Left lung (tissue), 10 donors: ENCODE results near the gene CES4A. TPM values are rescaled to one million over a fixed set of nuclear protein-coding genes. Genes with fewer than 3 reads are reported as not detected.
"Not testable (repeated sequence)": the region's sequence is repeated elsewhere in the genome, so short reads cannot be mapped to it uniquely, and the experiment has no call there.

Experiments used
- ATAC-seq: fragments of 200-7000 bp; cut with Tn5 transposase; one replicate; pipeline ENCODE4 v1.9.1; 2020; ENCODE audit warnings: moderate library complexity
- DNase-seq, 4 donors: peaks; one replicate each; pipeline ENCODE4 v3.0.0-alpha.2; 2013 to 2020
- H3K27ac ChIP-seq, 2 donors: fragments of 200-600 bp; sonication (generic) in 1 of 2; one replicate each; pipeline versions ENCODE4 v1.5.0 to v1.8.0; 2020 to 2021
- H3K27me3 ChIP-seq, 2 donors: fragments of 200-600 bp; sonication (generic) in 1 of 2; one replicate each; pipeline versions ENCODE4 v1.5.0 to v1.8.0; 2020 to 2021
- H3K36me3 ChIP-seq, 2 donors: fragments of 200-600 bp; sonication (generic) in 1 of 2; one replicate each; pipeline versions ENCODE4 v1.5.0 to v1.8.0; 2020 to 2021
- H3K4me1 ChIP-seq, 2 donors: fragments of 200-600 bp; one replicate each; pipeline ENCODE4 v1.8.0; 2021
- H3K4me3 ChIP-seq, 2 donors: fragments of 200-600 bp; sonication (generic) in 1 of 2; one replicate each; pipeline versions ENCODE4 v1.5.0 to v1.8.0; 2020 to 2021; ENCODE audit warnings: mild to moderate bottlenecking in 1 of 2
- H3K9me3 ChIP-seq, 2 donors: fragments of 200-600 bp; sonication (generic) in 1 of 2; one replicate each; pipeline versions ENCODE4 v1.5.0 to v1.8.0; 2020 to 2021
- intact Hi-C, 2 donors: fragments of 100-400 bp; cut with DNase I; formaldehyde crosslinking; loops; one replicate each; pipeline versions ENCODE4 v1.11.2 to v1.14.2; 2022
- polyA plus RNA-seq, 6 donors: library from polyadenylated mRNA; unstranded; fragments of 120-200 nt; gene quantifications; one replicate each; pipeline ENCODE4 v1.2.1, GENCODE V29; 2013; ENCODE audit not compliant: insufficient read length in 6 of 6
- total RNA-seq, 2 donors: library from RNA; stranded (reverse); fragmentation: NEBNext Ultra II Directional; extraction: Animal tissue kit (Norgen Biotek cat#: 25700); gene quantifications; one replicate each; pipeline ENCODE4 v1.2.1, GENCODE V29; 2021
- TF ChIP-seq, protein P1 (sequence below), 2 donors: fragments of 200-600 bp; sonication (generic) in 1 of 2; IDR thresholded peaks; one replicate each; pipeline versions ENCODE4 v1.5.0 to v1.8.0; 2021; ENCODE audit warnings: antibody characterized with exemption in 2 of 2
- donor health status: DM: no; HTN: yes; CAD: no.
- donor health status: DM: no; HTN: no; CAD: no.

The CES4A gene
- total and polyA plus RNA-seq, 8 donors, result 6.1 to 14.3 (median 8.0) TPM

DNA sequence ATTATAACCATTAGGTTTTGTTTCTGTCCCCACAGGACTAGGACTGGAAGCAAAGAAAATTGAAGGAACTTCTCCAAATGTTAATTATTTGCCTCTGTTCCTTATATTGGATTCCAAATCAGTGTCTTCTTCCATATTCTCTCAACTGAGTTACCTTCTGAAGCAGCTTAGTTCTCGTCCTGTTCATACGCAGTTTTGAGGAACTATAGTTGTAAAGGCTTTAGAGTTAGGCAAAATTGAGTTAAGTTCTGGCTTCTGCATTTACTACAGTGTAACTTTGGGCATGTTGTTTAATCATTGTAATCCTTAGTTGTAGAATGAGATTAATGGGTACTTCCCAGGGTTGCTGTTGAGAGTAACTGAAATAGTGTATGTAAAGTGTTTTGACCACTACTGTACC is 51.8 kb downstream of the CES4A start:
- Histone ChIP-seq H3K27ac (no peak overlapping the region), H3K4me3 (no peak overlapping the region), H3K9me3 (no peaks in the 10 kb centered on the region), H3K4me1 (peaks cover 6 to 16% of the 10 kb centered on the region in 2 donors), H3K27me3 (no peaks in the 10 kb centered on the region), H3K36me3 (peaks cover 0 to 20% of the 10 kb centered on the region in 2 donors)
- intact Hi-C loops, result no loop called here
- TF ChIP-seq, protein P1, sequence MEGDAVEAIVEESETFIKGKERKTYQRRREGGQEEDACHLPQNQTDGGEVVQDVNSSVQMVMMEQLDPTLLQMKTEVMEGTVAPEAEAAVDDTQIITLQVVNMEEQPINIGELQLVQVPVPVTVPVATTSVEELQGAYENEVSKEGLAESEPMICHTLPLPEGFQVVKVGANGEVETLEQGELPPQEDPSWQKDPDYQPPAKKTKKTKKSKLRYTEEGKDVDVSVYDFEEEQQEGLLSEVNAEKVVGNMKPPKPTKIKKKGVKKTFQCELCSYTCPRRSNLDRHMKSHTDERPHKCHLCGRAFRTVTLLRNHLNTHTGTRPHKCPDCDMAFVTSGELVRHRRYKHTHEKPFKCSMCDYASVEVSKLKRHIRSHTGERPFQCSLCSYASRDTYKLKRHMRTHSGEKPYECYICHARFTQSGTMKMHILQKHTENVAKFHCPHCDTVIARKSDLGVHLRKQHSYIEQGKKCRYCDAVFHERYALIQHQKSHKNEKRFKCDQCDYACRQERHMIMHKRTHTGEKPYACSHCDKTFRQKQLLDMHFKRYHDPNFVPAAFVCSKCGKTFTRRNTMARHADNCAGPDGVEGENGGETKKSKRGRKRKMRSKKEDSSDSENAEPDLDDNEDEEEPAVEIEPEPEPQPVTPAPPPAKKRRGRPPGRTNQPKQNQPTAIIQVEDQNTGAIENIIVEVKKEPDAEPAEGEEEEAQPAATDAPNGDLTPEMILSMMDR (IDR thresholded peaks at IDR 0.05), result no peak
- DNase-seq (no peak), ATAC-seq (no peak)

GRCh38 chr16:67040906-67041305 is 52.5 kb downstream of the CES4A start:
- H3K36me3 ChIP-seq, result peaks cover 0 to 19% of the 10 kb centered on the region in 2 donors
- DNase-seq (no peak), ATAC-seq (no peak)
- H3K9me3 ChIP-seq, result no peaks in the 10 kb centered on the region
- peaks cover 5 to 10% of the 10 kb centered on the region in 2 donors for H3K4me1 ChIP-seq
- H3K27ac ChIP-seq, result no peak overlapping the region
- H3K27me3 ChIP-seq, result no peaks in the 10 kb centered on the region
- intact Hi-C loops, result no loop called here
- H3K4me3 ChIP-seq, result no peak overlapping the region
- TF ChIP-seq, protein P1 (IDR thresholded peaks at IDR 0.05), result no peak

GRCh38 chr16:67041520-67041919 is 53.1 kb downstream of the CES4A start:
- peaks cover 0 to 19% of the 10 kb centered on the region in 2 donors for H3K36me3 ChIP-seq
- H3K4me1 ChIP-seq, H3K9me3 ChIP-seq, H3K27ac ChIP-seq, H3K4me3 ChIP-seq, DNase-seq, ATAC-seq, intact Hi-C loops, H3K27me3 ChIP-seq: not testable (repeated sequence)

GRCh38 chr16:67043420-67043819 is 55.0 kb downstream of the CES4A start:
- peaks cover 0 to 13% of the 10 kb centered on the region in 2 donors for H3K36me3 ChIP-seq
- H3K4me1 ChIP-seq, result no peaks in the 10 kb centered on the region
- no peak for ATAC-seq
- H3K4me3 ChIP-seq, result no peak overlapping the region
- H3K27ac ChIP-seq, result no peak overlapping the region
- no peaks in the 10 kb centered on the region for H3K27me3 ChIP-seq
- intact Hi-C loops, result no loop called here
- TF ChIP-seq, protein P1 (IDR thresholded peaks at IDR 0.05), result no peak
- no peaks in the 10 kb centered on the region for H3K9me3 ChIP-seq
- DNase-seq, result no peak

GRCh38 chr16:67050796-67051195 is 62.4 kb downstream of the CES4A start:
- no peak overlapping the region for H3K27ac ChIP-seq
- TF ChIP-seq, protein P1 (IDR thresholded peaks at IDR 0.05), result no peak
- intact Hi-C loops, result no loop called here
- peaks cover 0 to 11% of the 10 kb centered on the region in 2 donors for H3K4me1 ChIP-seq
- no peak for ATAC-seq
- no peaks in the 10 kb centered on the region for H3K9me3 ChIP-seq
- H3K36me3 ChIP-seq, result no peaks in the 10 kb centered on the region
- DNase-seq, result no peak
- H3K27me3 ChIP-seq, result no peaks in the 10 kb centered on the region
- H3K4me3 ChIP-seq, result no peak overlapping the region

DNA sequence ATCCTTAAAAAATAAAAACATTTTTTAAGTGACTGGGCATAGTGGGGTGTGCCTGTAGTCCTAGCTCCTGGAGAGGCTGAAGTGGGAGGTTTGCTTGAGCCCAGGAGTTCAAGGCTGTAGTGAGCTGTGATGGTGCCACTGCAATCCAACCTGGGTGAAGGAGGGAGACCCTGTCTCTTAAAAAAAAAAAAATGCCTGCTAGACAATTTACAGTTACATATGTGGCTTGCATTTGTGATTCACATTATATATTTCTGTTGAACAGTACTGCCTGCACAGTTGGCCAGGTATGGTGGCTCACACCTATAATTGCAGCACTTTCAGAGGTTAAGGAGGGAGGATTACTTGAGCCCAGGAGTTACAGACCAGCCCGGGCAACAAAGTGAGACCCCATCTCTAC is 64.0 kb downstream of the CES4A start:
- DNase-seq (no peak), ATAC-seq (no peak)
- Histone ChIP-seq H3K4me3 (no peak overlapping the region), H3K9me3 (no peaks in the 10 kb centered on the region), H3K27me3 (no peaks in the 10 kb centered on the region), H3K4me1 (peaks cover 0 to 11% of the 10 kb centered on the region in 2 donors), H3K27ac (no peak overlapping the region), H3K36me3 (no peaks in the 10 kb centered on the region)
- intact Hi-C loops, result no loop called here
- TF ChIP-seq, protein P1 (IDR thresholded peaks at IDR 0.05), result no peak
